Measurements from ENCODE around the gene TNRC6B. TPM values are rescaled to one million over a fixed set of nuclear protein-coding genes. Genes with fewer than 3 reads are reported as not detected.
A peak's percentile ranks its signal among the peaks of the same experiment; 100 is the strongest.
"Not testable (repeated sequence)": the region's sequence is repeated elsewhere in the genome, so short reads cannot be mapped to it uniquely, and the experiment has no call there.

The TNRC6B gene
- total RNA-seq, 2 experiments from 2014 or later = 65.1 to 65.2 TPM

DNA sequence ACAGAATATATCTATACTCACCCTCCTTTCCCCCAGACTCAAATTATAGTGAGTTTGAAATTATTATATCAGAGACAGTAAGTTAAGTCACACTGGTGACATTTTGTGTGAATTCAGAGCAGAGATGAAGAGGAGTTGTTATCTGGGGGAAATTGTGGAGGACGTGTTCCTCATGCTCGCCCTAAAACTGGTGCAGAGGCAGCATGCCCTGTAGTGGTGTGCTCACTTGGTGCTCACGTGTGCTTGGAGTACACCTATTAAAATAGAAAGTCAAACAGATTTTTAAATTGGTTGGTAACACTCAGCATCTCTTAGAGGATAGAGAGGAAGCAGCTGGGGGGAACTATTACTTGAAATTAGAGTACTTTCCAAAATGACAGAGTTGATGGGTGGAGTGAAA, 117.0 kb downstream of the TNRC6B start:
- H3K4me1 Mint-ChIP-seq = peaks cover 40% of the 10 kb centered on the region
- H3K27ac Mint-ChIP-seq = peak overlapping the region; percentile 48
- DNase-seq = no peak
- peaks cover 55% of the 10 kb centered on the region for H3K36me3 Mint-ChIP-seq (ENCODE audit: low read depth)
- H3K27me3 Mint-ChIP-seq = no peaks in the 10 kb centered on the region
- CTCF ChIA-PET = no interaction called here
- POLR2A ChIA-PET = interaction anchor here (0.6 kb wide), 1 partner anchor 33 kb away, joined by 7 read pairs; no protein-coding TSS in a partner anchor
- no peaks in the 10 kb centered on the region for H3K9me3 Mint-ChIP-seq
- H3K4me3 Mint-ChIP-seq = no peak overlapping the region

DNA sequence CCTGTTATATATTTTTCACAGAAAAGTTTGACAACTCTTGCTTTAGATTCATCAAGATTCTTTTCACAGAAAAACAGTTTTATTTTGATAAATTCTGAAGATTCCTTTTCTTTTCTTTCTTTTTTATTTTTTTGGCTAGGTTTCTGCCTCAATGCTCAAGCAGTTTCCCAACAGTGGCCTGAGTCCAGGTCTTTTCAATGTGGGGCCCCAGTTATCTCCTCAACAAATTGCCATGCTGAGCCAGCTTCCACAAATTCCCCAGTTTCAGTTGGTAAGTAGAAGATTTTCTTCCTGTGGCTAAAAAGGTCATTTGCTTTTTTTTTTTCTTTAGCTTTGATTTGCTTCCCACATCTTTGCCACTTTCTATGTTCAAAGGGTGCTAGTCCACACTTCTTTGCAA, 122.6 kb downstream of the TNRC6B start:
- H3K27me3 Mint-ChIP-seq = no peaks in the 10 kb centered on the region
- H3K27ac Mint-ChIP-seq = no peak overlapping the region
- peaks cover 29% of the 10 kb centered on the region for H3K4me1 Mint-ChIP-seq
- no peaks in the 10 kb centered on the region for H3K9me3 Mint-ChIP-seq
- no peak for DNase-seq
- H3K4me3 Mint-ChIP-seq = no peak overlapping the region
- ChIA-PET POLR2A (no interaction called here), CTCF (interaction anchor here (1.6 to 1.7 kb wide), 2 partner anchors 52 to 234 kb away, joined by 4 read pairs; no protein-coding TSS in a partner anchor)
- H3K36me3 Mint-ChIP-seq (ENCODE audit: low read depth) = peaks cover 56% of the 10 kb centered on the region

DNA sequence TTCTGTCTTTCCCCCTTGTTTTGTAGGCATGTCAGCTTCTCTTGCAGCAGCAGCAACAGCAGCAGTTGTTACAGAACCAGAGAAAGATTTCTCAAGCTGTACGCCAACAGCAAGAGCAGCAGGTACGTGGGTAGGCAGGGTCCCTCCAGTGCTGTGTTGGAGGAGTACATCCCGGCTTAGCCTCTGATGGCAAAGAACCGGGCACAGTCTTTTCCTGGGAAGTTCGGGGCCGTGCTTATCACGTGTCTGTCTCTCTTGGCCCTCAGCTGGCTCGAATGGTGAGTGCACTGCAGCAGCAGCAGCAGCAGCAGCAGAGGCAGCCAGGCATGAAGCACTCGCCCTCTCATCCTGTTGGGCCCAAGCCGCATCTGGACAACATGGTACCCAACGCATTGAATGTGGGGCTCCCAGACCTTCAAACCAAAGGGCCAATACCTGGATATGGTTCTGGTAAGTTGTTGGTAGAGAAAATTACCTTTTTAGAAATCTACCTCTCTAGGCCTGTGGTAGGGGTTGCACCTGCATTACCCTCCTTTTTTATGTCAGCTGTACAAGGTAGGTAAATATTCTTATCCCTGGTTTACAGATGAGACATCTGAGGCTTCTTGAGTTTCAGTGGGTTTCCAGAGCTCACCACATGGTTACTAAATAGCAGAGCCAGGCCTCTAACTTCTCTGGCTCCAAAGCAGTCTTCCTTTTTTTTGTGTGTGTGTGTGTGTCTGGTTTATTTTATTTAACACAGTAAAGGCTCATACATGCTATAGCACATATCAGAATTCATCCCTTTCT, 123.4 kb downstream of the TNRC6B start:
- CTCF ChIA-PET = interaction anchor here (1.7 kb wide), 1 partner anchor 51 kb away, joined by 4 read pairs; no protein-coding TSS in a partner anchor
- POLR2A ChIA-PET = no interaction called here
- peaks cover 51% of the 10 kb centered on the region for H3K36me3 Mint-ChIP-seq (ENCODE audit: low read depth)
- peak overlapping the region; percentile 66 for H3K27ac Mint-ChIP-seq
- DNase-seq = peak; percentile 14
- H3K27me3 Mint-ChIP-seq = no peaks in the 10 kb centered on the region
- no peak overlapping the region for H3K4me3 Mint-ChIP-seq
- no peaks in the 10 kb centered on the region for H3K9me3 Mint-ChIP-seq
- peaks cover 31% of the 10 kb centered on the region for H3K4me1 Mint-ChIP-seq

DNA sequence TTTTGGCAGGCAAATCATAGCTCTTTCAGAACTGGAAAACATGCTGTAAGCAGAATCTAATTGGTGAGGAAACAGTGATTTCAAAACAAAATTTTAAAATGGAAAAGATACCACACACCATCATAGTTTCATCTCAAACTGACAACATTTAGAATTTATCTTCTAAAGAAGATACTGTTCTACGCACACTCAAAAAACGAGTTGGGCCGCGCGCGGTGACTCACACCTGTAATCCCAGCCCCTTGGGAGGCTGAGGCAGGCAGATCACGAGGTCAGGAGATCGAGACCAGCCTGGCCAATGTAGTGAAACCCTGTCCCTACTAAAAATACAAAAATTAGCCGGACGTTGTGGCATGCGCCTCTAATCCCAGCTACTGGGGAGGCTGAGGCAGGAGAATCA, 124.4 kb downstream of the TNRC6B start:
- POLR2A ChIA-PET = no interaction called here
- peaks cover 31% of the 10 kb centered on the region for H3K4me1 Mint-ChIP-seq
- DNase-seq = no peak
- no peak overlapping the region for H3K27ac Mint-ChIP-seq
- H3K27me3 Mint-ChIP-seq = no peaks in the 10 kb centered on the region
- H3K4me3 Mint-ChIP-seq = no peak overlapping the region
- H3K36me3 Mint-ChIP-seq (ENCODE audit: low read depth) = peaks cover 48% of the 10 kb centered on the region
- H3K9me3 Mint-ChIP-seq = no peaks in the 10 kb centered on the region
- CTCF ChIA-PET = interaction anchor here (0.7 kb wide), 2 partner anchors 93 to 233 kb away, joined by 3 read pairs; no protein-coding TSS in a partner anchor

DNA sequence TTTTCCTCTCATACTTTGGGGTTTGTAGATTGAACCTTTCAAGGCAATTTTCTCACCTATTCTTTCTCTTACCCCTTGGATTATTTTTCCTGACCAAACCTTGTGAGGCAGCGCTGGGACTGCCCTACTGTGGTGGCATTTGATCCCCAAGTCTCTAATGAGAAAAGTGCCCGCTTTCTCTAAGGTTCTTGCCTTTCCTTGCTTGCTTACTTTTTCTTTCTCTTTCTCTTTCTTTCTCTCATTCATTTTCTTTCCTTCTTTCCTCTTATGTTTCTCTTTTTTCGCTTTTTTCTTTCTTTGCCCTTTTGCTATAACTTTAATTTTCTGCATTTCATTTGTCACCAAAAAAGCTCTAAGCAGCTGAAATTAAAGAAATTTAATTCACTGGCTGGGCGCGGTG, 127.9 kb downstream of the TNRC6B start:
- no peak overlapping the region for H3K27ac Mint-ChIP-seq
- H3K36me3 Mint-ChIP-seq (ENCODE audit: low read depth) = peaks cover 60% of the 10 kb centered on the region
- no peak overlapping the region for H3K4me3 Mint-ChIP-seq
- ChIA-PET POLR2A (no interaction called here), CTCF (no interaction called here)
- peaks cover 46% of the 10 kb centered on the region for H3K4me1 Mint-ChIP-seq
- no peak for DNase-seq
- no peaks in the 10 kb centered on the region for H3K9me3 Mint-ChIP-seq
- H3K27me3 Mint-ChIP-seq = no peaks in the 10 kb centered on the region

DNA sequence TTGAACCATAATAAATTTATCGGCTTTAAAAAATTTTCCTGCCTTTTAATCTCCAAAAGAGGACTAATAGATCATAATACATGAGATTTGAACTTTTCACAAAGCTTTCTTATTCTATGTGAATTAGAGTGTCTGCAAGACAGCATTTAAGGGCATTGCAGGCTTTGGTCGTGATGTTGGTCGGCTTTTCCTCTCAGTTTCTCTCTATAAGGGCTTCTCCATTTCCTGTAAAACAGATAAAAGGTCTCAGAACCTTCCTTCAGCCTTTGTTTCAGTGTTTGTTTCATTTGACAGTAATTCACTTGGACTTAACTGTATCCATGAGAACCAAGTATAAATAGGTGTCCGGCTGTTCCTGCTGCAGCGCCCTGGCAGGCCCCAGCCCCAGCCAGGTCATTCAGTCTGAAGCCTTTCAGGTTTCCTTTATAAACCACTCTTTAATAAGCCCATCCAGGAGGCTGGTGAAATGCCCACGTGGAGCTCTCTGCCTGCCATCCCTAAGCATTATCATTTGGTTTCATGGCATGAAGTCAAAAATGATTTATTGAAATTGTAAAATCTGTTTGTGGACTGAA, 131.4 kb downstream of the TNRC6B start:
- Mint-ChIP-seq H3K4me3 (peak overlapping the region; percentile 37), H3K9me3 (no peaks in the 10 kb centered on the region), H3K36me3 (ENCODE audit: low read depth) (peaks cover 69% of the 10 kb centered on the region), H3K27me3 (no peaks in the 10 kb centered on the region), H3K4me1 (peaks cover 30% of the 10 kb centered on the region), H3K27ac (peak overlapping the region; percentile 47)
- ChIA-PET CTCF (interaction anchor here (1.5 kb wide), 1 partner anchor 10 kb away, joined by 4 read pairs; no protein-coding TSS in a partner anchor), POLR2A (no interaction called here)
- DNase-seq = no peak

DNA sequence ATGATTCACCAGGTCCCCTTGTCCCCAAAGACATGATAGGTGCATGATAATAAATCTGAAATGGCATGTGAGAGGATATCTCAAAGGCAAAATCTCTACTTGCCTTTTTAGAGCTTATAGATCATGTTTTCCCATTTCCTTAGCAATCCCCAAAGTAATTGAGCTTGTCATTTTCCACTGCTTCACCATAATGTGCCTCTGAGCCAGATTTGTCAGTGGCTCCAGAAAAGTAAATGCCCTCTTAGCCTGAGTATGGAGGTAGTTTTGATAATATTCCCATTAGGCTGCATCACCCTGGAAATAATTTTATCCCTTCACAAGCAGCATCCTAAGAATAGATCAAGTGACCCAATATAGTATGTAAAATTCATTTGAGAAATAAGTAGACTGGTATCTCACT, 131.9 kb downstream of the TNRC6B start:
- POLR2A ChIA-PET = no interaction called here
- Mint-ChIP-seq H3K4me3 (no peak overlapping the region), H3K4me1 (peaks cover 30% of the 10 kb centered on the region), H3K27ac (peak overlapping the region; percentile 47), H3K27me3 (no peaks in the 10 kb centered on the region), H3K9me3 (no peaks in the 10 kb centered on the region), H3K36me3 (ENCODE audit: low read depth) (peaks cover 73% of the 10 kb centered on the region)
- DNase-seq = no peak
- CTCF ChIA-PET = interaction anchor here (1.5 kb wide), 1 partner anchor 10 kb away, joined by 4 read pairs; no protein-coding TSS in a partner anchor

DNA sequence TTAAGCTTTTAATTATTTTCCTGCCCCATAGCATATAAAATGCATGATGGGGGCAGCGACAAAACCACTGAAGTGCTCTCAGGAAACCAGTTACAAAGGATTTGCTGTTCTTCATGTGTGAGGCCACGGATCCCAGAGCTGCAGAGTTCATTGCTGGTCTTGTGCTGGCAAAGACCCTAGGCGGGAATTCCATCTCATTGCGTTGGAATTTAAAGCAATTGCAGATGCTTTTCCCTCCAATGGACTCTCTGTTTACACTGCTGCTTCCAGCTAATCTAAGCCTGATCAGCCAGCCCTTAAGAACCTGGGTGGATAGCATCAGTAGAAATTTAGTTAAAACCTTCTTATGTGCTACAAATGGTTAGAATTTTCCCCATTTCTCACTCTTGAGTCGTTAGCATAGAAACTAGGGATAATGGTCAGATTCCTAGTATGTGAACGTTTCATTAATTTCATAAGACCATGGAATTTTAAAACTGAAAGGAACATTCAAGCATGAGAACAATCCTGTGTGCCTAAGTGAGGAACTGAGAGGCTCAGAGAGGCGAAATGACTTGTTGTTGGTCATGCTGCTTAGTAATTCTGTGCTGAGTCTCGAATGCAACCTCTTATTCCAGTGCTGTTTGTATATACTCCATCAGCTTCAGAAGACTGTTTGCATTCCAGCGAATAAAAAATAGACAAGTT, 132.5 kb downstream of the TNRC6B start:
- no peaks in the 10 kb centered on the region for H3K27me3 Mint-ChIP-seq
- no peaks in the 10 kb centered on the region for H3K9me3 Mint-ChIP-seq
- CTCF ChIA-PET = no interaction called here
- DNase-seq = no peak
- H3K27ac Mint-ChIP-seq = no peak overlapping the region
- no peak overlapping the region for H3K4me3 Mint-ChIP-seq
- peaks cover 74% of the 10 kb centered on the region for H3K36me3 Mint-ChIP-seq (ENCODE audit: low read depth)
- peaks cover 32% of the 10 kb centered on the region for H3K4me1 Mint-ChIP-seq
- POLR2A ChIA-PET = no interaction called here

DNA sequence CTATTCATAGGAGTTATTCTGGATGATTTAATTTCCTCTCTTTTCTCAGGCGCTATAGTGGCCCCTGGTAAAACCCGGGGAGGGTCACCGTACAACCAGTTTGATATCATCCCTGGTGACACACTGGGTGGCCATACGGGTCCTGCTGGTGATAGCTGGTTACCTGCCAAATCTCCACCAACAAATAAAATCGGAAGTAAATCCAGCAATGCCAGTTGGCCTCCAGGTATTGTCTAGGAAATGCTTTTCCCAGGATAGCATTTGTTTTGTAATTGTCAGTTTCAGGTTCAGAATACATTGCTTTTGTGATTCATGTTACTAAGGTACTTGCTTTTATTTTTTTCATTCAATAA, 133.0 kb downstream of the TNRC6B start:
- peaks cover 78% of the 10 kb centered on the region for H3K36me3 Mint-ChIP-seq (ENCODE audit: low read depth)
- ChIA-PET CTCF (interaction anchor here (0.6 to 1.2 kb wide), 2 partner anchors 37 to 40 kb away, joined by 3 read pairs; no protein-coding TSS in a partner anchor), POLR2A (no interaction called here)
- no peaks in the 10 kb centered on the region for H3K9me3 Mint-ChIP-seq
- peaks cover 32% of the 10 kb centered on the region for H3K4me1 Mint-ChIP-seq
- no peaks in the 10 kb centered on the region for H3K27me3 Mint-ChIP-seq
- H3K4me3 Mint-ChIP-seq = no peak overlapping the region
- H3K27ac Mint-ChIP-seq = no peak overlapping the region
- DNase-seq = no peak

DNA sequence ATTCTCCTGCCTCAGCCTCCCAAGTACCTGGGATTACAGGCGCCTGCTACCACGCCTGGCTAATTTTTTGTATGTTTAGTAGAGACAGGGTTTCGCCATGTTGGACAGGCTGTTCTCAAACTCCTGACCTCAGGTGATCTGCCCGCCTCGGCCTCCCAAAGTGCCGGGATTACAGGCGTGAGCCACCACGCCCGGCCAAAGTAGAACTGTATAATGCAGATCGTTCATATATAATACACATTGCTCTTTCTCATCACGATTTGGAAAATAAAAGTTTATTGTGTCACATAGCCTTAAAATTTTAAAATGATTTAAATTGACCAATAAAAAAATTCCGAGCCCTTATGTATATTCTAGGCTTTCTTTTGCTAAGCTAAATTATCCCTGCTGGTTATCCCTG, 133.9 kb downstream of the TNRC6B start:
- Mint-ChIP-seq H3K4me1 (peaks cover 35% of the 10 kb centered on the region), H3K36me3 (ENCODE audit: low read depth) (peaks cover 83% of the 10 kb centered on the region)
- POLR2A ChIA-PET, DNase-seq, H3K27me3 Mint-ChIP-seq, H3K4me3 Mint-ChIP-seq, H3K27ac Mint-ChIP-seq, H3K9me3 Mint-ChIP-seq: not testable (repeated sequence)
- CTCF ChIA-PET = interaction anchor here (0.5 to 1.2 kb wide), 2 partner anchors 37 to 258 kb away, joined by 3 read pairs; no protein-coding TSS in a partner anchor

DNA sequence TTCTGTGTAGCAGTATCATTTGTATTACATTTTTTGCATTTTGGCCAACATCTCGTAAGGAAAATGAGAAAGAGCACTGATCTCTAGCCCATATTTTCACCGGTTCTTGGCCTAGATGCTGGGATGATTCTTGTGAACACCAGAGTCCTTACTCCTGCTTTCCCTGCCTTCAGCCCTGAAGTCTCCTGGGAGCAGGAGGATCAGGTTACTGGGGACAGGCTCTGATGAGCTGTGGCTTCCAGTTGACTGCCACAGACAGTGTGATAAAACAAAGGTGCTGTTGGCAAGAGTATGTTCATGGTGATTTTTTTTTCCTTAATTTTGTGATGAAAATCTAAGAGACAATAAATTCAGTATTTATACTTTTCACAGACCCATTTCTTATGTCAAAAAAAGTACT, 134.3 kb downstream of the TNRC6B start:
- Mint-ChIP-seq H3K36me3 (ENCODE audit: low read depth) (peaks cover 86% of the 10 kb centered on the region), H3K27me3 (no peaks in the 10 kb centered on the region), H3K4me1 (peaks cover 37% of the 10 kb centered on the region), H3K27ac (no peak overlapping the region), H3K4me3 (no peak overlapping the region), H3K9me3 (no peaks in the 10 kb centered on the region)
- POLR2A ChIA-PET = no interaction called here
- no peak for DNase-seq
- CTCF ChIA-PET = interaction anchor here (0.5 kb wide), 1 partner anchor 259 kb away, joined by 3 read pairs; no protein-coding TSS in a partner anchor

DNA sequence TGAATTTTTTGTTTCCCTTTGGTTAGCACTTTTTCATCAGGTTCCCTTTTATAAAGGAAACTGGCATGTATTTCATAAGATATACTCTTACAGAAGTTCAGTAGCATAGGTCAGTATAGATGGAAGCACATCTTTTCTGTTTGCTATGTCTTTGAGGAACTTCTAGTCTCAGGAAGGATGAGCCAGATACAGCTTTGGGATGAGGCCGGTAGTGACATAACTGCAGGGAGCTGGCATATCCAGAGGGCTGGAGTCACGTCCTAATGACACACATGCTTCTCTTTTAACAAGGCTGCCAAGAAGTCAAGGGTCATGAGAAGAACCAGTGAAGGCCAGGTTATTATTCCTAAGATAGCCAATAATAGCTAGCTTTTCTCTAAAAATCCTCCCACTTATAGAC, 135.3 kb downstream of the TNRC6B start:
- Mint-ChIP-seq H3K36me3 (ENCODE audit: low read depth) (peaks cover 86% of the 10 kb centered on the region), H3K4me1 (peaks cover 35% of the 10 kb centered on the region), H3K27ac (no peak overlapping the region), H3K9me3 (no peaks in the 10 kb centered on the region), H3K4me3 (no peak overlapping the region), H3K27me3 (no peaks in the 10 kb centered on the region)
- CTCF ChIA-PET = interaction anchor here (0.6 kb wide), 1 partner anchor 53 kb away, joined by 4 read pairs; no protein-coding TSS in a partner anchor
- no peak for DNase-seq
- POLR2A ChIA-PET = no interaction called here

DNA sequence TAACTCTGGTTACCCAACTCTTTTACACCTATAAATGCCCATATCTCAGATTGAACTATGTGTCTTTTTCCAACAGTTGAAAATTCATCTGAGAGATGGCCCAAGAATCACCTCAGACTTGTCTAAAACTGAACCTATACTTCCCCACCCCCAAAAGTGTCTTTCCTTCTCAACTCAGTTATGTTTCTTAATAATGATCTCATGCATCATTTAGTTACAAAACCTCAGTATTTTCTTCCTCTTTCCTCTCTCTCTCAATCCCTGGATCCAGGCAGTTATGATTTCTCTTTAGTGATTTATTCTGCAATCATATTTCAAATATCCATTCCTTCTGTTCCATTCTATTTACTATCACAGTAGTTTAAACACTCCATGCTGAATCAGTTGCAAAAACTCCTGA, 136.3 kb downstream of the TNRC6B start:
- POLR2A ChIA-PET = no interaction called here
- no peak overlapping the region for H3K4me3 Mint-ChIP-seq

More for the DNA sequence above, 136.3 kb downstream of the TNRC6B start:
- CTCF ChIA-PET = interaction anchor here (0.9 to 1.1 kb wide), 2 partner anchors 8 to 34 kb away, joined by 4 read pairs; no protein-coding TSS in a partner anchor
- Mint-ChIP-seq H3K27ac (no peak overlapping the region), H3K36me3 (ENCODE audit: low read depth) (peaks cover 85% of the 10 kb centered on the region), H3K4me1 (peaks cover 30% of the 10 kb centered on the region), H3K9me3 (no peaks in the 10 kb centered on the region), H3K27me3 (no peaks in the 10 kb centered on the region)
- DNase-seq = no peak

Data from activated CD4-positive, alpha-beta T cell treated with anti-CD3 and anti-CD28 coated beads, Interleukin-2, amount 10 ng/mL, durations not matched to agents 7 days and 5 days (primary cell).